GM21576 (cell line): ENCODE data around the gene CCDC15.
"Not testable (repeated sequence)": the region's sequence is repeated elsewhere in the genome, so short reads cannot be mapped to it uniquely, and the experiment has no call there.

Experiments used
- ATAC-seq: cut with Tn5 transposase; IDR thresholded peaks from one replicate; pipeline ENCODE4 v1.9.1; 2021; ENCODE audit warnings: mild to moderate bottlenecking, moderate library complexity; ENCODE audit not compliant: unreplicated experiment

The CCDC15 gene

DNA sequence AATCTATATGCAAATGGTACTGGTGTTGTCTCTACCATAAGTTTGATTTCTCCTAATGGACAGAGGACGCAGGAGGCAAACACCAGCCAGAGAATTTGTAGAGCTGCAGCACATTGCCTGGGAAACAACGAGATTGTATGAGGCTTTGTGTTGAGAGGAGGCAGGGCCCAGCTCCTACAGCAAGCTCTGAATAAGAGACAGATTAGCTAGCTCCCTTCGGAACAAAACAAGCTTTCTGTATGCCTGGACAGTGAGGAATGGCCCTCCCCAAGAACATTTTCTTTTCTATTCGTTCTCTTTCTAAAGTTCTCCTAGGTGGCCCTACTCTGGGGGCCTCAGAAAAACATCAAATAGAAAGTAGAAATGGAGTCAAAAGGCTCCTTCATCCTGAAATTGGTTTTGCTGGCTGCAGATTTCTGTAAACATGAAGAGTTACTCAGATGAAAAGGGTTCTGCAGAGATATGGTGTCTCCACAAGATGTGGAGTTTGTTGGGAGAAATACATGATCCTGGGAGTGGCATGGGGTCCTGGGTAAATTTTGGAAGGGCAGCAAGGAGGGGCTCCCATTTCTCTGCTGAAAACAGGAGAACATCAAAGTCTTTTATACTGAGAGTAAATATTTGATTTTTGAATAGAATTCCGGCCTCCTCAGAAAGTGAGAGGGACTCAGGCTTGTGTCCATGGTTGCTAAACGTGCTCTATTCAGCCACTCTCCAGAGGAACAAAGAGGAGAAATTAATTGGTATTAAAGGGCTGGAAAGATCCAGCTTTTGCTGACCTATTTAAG is 11.3 kb upstream of the CCDC15 start:
- no peak for ATAC-seq

DNA sequence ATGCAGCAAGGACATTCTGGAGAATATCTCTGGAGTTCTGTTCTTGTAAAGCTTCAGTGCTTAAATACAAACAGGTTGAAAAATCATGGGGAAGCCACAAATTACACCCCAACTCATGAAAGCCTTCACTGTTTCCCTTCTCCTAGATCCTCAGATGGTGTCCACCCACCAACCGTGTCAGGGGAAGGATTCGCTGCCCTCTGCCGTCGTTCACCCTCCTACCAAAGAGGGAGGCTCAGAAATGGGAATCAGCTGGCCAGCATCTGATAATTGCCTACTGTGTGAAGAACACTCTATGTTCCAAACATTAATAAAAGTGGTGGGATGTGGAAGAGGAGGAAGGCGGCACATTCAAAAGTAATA is 10.8 kb upstream of the CCDC15 start:
- no peak for ATAC-seq

DNA sequence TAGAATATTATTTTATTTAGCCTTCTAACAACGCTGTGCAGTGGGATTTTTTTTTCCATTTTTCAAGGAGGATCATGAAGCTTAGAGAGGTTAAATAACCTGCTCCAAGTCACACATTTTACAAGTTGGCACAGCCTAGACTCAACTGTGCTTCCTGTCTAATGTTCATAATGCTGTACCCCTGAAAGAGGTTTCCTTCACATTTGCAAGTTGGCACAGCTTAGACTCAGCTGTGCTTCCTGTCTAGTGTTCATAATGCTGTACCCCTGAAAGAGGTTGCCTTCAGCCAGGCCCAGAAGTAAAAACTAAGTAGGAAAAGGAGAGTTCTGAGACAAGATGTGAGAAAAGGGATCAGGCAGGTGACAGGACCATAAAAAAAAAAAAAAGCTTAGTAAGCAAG is 10.3 kb upstream of the CCDC15 start:
- no peak for ATAC-seq

DNA sequence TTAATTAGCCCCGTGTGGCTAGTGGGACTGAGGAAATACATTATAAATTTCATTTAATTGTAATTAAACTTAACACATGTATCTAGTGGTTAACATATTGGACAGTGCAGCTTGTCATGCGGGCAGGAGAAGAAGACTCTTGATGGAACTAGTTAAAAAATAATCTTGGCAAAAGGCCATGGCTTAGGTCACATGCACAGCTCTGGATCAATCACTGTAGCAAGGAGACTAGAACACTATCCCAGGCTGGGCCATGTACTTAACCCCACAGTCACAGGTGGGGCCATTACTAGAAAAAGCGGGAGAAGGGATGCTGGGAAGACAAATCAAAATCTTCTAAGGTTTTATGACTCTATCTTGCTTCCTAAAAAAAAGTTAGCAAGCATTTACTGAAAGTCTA is 9.4 kb upstream of the CCDC15 start:
- no peak for ATAC-seq

DNA sequence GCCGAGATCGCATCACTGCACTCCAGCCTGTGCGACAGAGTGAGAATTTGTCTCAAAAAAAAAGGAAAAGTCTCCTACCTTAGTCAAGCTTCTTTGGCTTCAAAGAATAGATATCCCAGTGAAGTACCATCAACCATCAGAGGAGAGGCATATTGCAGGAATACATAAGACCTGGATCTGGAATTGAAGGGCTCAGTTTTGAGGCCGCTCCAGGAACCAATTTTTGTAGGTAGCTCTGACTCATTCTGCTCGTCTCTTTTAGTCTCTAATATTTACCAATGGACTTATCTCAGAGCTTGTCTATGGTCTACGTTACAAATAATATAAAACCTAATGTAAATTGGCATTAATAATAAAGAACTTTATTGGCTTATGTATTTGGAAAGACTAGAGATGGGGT is 8.2 kb upstream of the CCDC15 start:
- no peak for ATAC-seq

DNA sequence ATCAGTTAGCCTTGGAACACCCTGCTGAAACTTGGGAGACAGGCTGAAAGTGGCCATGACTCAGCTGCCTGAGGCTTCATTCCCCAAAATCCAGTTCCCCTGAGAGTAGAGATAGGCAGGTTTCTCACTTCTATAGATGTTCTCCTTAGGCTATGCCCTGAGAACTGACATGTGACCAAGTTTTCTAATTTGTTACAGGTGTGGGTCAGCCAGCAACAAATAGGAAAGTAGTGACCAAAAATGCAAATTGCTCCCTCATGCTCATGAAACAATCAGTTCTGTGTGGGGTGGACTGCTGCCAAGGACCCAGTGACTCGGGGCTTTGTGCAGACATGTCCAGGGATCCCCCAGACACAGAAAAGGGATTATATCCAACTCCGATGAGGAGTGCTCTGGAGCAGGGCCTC is 7.3 kb upstream of the CCDC15 start:
- no peak for ATAC-seq

DNA sequence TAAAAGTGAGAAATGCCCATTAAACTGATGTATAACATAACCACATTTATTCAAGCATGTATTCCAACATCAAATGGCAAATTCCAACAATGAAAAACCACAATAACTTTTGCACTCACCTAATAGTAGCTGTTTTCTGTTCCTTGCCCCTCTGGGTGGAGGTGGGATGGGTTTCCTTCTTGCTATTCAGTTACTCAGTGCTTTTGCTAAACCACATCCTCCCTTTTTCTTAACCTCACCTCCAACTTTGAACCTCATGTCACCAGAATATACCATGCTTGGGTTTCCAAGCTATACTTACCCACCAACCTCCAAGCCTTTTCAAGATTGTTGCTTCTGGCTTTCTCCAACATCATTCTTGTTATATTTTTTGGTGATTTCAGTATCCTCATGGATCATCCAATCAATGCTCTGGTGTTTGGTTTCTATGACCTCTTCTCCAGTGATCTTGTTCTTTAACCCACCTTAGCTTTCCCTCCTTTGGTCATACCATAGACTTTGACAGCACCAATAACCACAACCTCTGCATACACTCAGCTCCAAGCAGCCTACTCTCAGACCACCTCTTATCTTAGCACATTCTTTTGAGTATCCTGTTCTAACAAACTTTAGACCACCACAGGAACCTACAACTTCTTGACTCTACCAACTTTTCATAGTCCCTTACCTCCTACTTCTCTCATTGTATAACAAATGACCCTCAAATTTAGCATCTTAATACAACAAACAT is 3.2 kb upstream of the CCDC15 start:
- no peak for ATAC-seq

DNA sequence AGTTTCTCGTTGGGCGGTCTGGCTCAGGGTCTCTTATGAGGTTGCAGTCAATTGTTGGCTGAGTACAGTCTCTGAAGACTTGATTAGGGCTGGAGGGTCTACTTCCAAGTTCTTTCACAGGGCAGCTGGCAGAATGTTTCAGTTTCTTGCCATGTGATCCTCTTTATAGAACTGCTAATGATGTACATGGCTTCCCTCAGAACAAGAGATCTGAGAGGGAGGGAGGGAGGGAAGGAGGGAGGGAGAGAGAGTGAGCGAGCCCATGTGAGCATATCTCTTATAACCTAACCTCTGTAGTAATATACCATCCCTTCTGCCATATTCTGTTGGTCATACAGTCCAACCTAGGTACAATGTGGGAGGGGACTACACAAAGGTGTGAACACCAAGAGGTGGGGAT is 2.7 kb upstream of the CCDC15 start:
- no peak for ATAC-seq

DNA sequence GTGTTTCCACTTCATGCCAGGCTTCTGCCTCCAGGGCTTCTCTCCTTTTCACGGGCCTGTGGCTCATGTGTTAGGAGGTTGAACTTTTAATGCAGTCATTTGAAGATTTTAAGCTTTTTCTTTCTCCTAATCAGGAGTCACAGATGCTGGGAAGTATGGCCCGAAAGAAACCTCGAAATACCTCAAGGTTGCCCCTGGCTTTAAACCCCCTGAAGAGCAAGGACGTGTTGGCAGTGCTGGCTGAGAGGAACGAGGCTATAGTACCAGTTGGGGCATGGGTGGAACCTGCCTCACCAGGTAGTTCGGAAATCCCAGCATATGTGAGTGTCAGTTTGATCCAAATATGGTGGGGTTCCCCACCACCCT is 571 bp downstream of the CCDC15 start:
- no peak for ATAC-seq

DNA sequence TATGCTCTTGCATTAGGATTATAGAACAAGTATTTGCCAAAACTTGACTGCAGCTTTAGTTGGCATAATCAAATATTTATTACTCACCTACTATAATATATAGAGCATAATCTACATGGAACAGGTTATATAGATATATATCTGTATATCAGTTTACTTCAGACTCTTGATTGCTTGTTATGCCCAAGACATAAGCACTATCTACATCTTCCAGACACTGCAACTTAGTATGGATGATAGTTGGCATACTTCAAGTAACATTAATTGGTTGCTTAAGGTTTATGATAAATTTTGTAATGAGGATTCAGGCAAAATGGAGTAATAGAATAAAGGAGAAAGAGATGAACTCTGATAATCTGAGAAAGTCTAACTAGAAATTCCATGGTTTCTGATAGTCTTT is 1.0 kb downstream of the CCDC15 start:
- no peak for ATAC-seq

DNA sequence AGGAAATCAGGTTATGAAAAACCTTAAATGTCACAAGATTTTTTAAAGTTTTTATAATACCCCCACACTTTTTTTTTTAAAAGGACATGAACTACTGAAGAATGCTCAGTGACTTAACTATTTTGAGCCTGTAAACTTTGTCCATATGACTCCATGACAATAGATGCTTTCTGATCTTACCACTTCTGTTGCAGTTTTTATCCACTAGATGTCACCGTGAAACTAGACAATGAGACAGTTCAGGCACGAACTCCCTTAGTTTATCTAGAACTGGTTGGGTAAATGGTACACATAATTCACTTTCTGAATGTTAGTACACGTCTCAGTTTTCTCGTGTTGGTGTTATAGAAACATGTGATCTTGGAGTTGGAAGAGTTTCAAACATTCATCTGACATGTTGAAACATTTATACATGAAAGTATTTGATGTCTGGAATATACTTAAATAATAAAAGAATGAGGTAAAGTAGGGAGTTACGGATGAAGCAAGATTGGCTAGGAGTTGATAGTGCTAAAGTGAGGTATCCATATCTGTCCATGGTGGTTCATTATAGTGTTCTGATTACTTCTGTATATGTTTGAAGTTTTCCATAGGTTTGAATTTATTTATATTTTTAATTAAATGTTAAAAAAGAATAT is 8.1 kb downstream of the CCDC15 start:
- ATAC-seq = peak; percentile 73

DNA sequence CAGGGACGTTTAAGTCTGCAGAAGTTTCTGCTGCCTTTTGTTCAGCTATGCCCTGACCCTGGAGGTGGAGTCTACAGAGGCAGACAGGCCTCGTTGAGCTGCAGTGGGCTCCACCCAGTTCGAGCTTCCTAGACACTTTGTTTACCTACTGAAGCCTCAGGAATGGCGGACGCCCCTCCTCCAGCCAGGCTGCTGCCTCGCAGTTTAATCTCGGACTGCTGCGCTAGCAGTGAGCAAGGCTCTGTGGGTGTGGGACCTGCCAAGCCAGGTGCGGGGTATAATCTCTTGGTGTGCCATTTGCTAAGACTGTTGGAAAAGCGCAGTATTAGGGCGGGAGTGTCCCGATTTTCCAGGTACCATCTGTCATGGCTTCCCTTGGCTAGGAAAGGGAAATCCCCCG is 14.2 kb downstream of the CCDC15 start:
- not testable (repeated sequence) for ATAC-seq

DNA sequence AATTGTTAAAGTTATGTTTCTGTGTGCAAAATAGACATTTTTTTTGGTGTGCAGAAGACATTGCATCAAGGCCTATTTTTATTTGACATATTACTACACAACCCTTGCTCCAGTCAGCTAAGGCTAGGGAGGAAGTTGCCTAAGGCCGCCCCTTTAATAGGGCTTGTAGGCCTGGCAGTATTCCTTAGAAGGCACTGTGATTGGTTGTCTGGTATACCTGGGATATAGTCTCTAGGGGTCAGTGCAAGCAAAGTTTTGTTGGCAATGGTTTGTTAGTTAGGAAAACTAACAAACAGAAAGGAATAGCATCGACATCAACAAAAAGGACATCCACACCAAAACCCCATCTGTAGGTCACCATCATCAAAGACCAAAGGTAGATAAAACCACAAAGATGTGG is 16.9 kb downstream of the CCDC15 start:
- no peak for ATAC-seq

DNA sequence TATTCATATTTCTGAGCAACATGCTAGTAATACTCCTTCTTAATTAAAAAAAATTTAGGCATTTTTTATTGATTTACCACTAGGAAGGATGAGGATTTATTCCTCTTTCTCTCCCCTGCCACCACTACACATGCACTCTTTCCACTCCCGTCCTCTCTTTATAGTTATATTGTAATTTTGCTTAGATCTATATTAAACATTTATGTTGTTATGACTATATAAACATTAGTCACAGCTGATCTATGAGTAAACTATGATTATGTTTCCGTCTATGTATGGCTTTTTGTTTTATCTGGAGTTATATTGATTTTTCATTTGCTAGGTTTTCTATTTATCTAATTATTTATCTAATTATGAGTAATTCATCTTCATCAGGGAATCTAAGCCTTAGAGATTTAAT is 17.8 kb downstream of the CCDC15 start:
- no peak for ATAC-seq

DNA sequence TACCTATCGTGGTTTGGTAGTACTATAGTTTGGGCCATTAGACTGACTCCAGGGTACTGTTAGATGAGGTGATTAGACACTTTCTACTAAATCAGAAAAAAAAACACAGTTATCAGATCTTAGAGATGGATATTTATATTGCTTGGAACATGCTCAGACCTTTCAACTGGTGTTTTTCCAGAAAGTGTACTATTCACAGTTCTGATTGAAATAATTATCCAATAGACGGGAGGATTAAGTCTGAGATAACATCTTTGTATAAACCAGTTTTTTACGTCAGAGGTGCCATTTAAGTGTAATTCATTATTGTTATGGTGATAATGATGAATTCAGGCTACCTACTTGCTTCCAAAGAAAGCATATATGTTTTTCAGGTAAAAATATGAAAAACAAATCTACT is 22.5 kb downstream of the CCDC15 start:
- ATAC-seq = no peak

DNA sequence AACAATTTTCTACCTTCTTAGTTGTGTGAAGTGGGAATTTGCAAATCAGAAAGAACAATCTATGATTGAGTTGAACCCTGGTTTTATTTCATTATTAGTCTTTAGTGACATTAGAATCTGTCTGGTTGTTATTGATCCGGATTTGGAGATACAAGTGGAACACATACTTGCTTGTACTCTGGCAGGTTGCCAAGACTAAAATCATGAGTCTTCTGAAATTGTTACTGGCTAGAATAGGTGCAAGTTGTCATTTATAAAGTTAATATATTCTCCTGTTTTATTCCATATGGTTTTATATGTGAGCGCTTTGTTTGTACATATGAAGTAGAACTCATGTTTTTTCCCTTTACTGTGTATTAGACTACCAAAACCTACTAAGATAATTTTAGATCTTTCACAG is 23.0 kb downstream of the CCDC15 start:
- ATAC-seq = no peak

DNA sequence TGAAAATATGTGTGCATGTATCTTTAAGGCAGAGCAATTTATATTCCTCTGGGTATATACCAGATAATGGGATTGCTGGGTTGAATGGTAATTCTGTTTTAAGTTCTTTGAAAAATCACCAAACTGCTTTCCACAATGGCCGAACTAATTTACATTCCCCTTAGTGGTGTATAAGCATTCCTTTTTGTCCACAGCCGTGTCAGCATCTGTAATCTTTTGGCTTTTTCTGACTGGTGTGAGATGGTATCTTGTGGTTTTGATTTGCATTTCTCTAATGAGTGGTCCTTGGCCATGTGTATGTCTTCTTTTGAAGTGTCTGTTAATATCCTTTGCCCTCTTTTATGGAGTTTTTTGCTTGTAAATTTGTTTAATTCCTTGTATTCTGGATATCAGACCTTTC is 24.3 kb downstream of the CCDC15 start:
- ATAC-seq = no peak

DNA sequence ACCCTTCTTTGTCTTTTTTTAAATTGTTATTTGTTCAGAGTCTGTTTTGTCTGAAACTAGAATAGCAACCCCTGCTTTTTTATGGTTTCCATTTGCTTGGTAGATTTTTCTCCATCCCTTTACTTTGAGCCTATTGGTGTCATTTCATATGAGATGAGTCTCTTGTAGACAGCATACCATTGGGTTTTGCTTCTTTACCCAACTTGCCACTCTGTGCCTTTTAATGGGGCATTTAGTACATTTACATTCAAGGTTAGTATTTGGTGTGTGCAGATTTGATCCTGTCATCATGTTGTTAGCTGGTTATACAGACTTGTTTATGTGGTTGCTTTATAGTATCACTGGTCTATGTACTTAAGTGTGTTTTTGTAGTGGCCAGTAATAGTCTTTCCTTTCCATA is 28.0 kb downstream of the CCDC15 start:
- ATAC-seq = no peak

DNA sequence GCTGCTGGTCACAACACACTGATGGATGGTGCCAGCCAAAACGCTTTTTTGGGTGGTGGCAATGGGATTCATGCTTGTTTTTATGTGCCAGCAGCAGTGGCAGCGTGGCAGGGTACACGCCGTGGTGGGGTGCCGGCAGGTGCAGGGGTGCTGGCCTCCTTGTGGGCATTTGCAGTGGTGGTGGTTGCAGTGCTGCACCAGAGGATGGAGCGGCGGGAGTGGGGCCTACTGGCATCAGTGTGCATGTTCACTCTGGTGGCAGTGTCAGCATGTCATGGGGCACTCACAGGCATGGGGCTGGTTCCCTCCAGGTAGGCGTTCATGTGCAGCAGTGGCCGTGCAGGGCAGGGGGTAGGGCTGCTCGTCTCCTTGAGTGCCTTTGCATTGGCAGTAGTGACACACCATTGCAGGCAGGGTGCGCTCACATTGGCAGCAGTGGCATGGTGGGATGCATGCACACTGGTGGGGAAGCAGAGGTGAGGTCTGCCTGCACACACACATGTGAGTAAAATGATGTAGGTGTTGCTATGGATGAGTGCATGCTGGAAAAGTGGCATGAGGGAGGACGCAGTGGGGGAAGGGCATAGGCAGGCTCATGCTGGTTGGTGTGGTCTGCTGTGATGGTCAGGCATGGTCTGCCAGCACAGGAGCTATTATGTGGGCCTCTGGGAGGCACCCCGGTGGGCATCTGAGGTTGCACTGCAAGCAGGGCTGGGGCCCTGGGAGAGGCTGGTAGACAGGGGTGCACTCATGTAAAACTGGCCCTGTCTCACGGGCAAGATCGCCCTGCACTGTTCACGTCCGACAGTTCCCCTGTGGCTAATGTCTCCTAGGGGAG is 29.9 kb downstream of the CCDC15 start:
- ATAC-seq = no peak

DNA sequence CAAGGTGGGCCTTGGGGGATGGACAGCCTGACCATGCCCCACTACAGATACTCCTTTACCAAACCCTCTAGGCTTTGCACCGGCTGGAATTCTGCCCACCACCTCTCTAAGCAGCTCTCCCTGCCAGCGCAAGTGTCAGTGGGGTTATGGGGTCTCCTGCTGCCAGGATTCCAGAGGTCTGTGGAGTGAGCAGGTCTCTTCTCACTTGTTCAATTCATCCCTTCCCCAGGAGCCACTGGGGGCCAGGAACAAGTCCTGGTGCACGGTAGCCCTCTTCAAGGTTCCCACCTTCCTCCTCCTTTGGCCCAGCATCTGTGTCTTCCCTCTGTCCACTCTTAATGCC is 30.5 kb downstream of the CCDC15 start:
- no peak for ATAC-seq

DNA sequence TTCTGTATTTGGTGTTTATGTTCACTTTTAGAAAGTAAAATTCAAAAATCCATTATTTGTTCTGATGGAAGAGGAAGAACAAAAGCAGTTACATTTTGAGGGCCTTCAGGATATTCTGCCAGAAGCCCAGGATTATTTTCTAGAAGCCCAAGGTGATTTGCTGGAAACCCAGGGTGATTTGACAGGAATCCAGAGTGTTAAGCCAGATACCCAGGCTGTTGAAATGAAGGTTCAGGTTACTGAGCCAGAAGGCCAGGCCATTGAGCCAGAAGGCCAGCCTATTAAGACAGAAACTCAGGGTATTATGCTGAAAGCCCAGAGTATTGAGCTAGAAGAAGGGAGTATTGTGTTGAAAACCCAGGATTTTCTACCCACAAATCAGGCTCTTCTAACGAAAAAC is 33.1 kb downstream of the CCDC15 start:
- ATAC-seq = no peak

DNA sequence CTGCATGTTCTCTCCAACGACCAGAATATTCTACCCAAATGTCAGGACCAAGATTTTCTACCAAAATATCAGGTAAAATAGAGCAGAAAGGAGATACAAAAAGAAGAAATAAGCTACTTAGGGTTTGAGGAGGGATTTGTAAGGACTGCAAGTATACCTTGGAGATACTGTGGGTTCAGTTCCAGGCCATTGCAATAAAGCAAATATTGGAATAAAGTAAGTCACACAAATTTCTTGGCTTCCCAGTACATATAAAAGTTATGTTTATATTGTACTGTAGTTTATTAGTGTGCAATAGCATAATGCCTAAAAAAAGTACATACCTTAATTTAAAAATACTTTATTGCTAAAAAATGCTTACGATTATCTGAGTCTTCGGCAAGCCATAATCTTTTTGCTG is 34.1 kb downstream of the CCDC15 start:
- ATAC-seq = no peak
